Measurements from ENCODE around the gene GFER. TPM values are rescaled to one million over a fixed set of nuclear protein-coding genes. Genes with fewer than 3 reads are reported as not detected.

The GFER gene
- total and polyA plus RNA-seq, 9 of the 15 experiments (the other 6 are each of a cell fraction or from before 2014, with no cell fraction given) = 4.3 to 53.7 (median 19.8) TPM

- TF ChIP-seq CBX8 (IDR thresholded peaks at IDR 0.05; ENCODE audit: borderline replicate concordance, extremely low read depth, low read depth, low read length, poor library complexity, severe bottlenecking) (no peak), ZNF239 (CRISPR knock-in tag; IDR thresholded peaks at IDR 0.05) (no peak), TARDBP (IDR thresholded peaks at IDR 0.05) (peak; percentile 55; the same call in 1 of the 2 replicates), ZBTB34 (CRISPR knock-in tag; IDR thresholded peaks at IDR 0.05) (no peak), KDM4B (IDR thresholded peaks at IDR 0.05; ENCODE audit: borderline replicate concordance in 2 of 2, low read depth in 1 of 2) (no peak), ID3 (CRISPR knock-in tag; IDR thresholded peaks at IDR 0.05) (no peak), ID3 (tag; IDR thresholded peaks at IDR 0.05) (0 out of 2 replicates have a peak, but pooled peaks have one; percentile 29), SMAD4 (CRISPR knock-in tag; conservative IDR thresholded peaks at IDR 0.05) (peak; percentile 48; the same call in 1 of the 2 replicates), HLTF (IDR thresholded peaks at IDR 0.05) (peak; percentile 44; the same call in 1 of the 2 replicates), HOMEZ (CRISPR knock-in tag; IDR thresholded peaks at IDR 0.05) (no peak), DNMT1 (IDR thresholded peaks at IDR 0.05) (no peak), MYC (IDR thresholded peaks at IDR 0.05; ENCODE audit: low read depth, low read length) (peak; percentile 95), MYC (CRISPR knock-in tag; IDR thresholded peaks at IDR 0.05; ENCODE audit: borderline replicate concordance, low read depth) (no peak), HBP1 (CRISPR knock-in tag; IDR thresholded peaks at IDR 0.05) (no peak), RERE (CRISPR knock-in tag; IDR thresholded peaks at IDR 0.05; ENCODE audit: borderline replicate concordance) (no peak)
These were observed 8.1 kb downstream of the GFER start (continued) for GRCh38 chr16:1991948-1992703.
